ENCODE data around the gene C18orf54. TPM values are rescaled to one million over a fixed set of nuclear protein-coding genes. Genes with fewer than 3 reads are reported as not detected.
"Not testable (repeated sequence)": the region's sequence is repeated elsewhere in the genome, so short reads cannot be mapped to it uniquely, and the experiment has no call there.

C18orf54 gene
- total RNA-seq, 2 donors from 2014 or later: 2.2 to 2.4 TPM

DNA sequence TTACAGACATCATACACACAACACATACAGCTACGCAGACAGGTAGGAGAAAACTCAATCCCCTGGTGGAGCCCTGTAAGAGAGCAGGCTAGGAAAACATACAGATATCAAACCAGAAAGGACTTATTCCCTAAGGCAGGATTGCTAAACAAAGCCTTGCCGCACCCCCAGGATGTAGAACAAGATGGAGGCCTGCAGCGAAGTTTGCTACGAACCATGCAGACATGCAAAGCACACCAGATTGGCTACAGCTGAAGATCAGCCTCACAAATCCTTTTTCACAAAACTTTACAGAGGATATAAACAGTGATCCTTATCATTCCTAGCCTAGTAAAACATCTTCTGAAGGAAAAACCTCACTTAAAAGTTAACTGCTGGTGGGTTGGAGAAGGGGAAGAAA is 28.3 kb downstream of the C18orf54 start:
- intact Hi-C loops (cut with DNase I): no loop called here
- DNase-seq (ENCODE audit: low spot score): no peak

DNA sequence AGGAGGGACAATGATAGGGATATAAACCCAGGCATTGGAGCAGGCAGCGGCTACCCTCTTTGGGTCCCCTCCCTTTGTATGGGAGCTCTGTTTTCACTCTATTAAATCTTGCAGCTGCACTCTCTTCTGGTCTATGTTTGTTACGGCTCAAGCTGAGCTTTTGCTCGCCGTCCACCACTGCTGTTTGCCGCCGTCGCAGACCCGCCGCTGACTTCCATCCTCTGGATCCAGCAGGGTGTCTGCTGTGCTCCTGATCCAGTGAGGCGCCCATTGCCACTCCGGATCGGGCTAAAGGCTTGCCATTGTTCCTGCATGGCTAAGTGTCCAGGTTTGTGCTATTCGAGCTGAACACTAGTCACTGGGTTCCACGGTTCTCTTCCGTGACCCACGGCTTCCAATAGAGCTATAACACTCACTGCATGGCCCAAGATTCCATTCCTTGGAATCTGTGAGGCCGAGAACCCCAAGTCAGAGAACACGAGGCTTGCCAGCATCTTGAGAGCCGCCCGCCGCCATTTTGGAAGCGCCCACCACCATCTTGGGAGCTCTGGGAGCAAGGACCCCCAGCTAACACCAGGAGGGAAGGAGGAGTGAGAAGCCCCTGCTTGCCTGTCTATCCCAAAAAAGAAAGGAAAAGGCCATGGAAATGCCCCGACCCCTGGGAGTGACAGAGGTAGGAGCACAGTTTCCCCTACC is 29.2 kb downstream of the C18orf54 start:
- DNase-seq (ENCODE audit: low spot score); intact Hi-C loops (cut with DNase I): not testable (repeated sequence)

DNA sequence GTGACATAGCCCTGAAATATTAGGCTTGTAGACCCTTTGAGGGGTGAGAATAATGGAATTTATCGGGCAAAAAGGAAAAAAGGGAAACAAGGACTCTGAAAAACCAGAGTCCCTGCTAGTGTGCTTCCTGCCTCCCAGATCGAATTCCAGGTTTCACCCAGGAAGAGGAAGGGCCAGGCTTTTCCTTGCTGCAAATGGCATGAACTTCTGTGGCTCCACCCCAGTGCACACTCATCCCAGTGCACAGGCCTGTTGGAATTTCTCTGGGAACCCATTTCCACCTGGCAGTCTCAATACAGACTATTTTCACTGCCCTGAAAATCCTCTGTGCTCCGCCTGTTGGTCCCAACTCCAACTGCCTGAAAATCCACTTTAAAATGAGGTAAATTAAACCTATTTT is 29.9 kb downstream of the C18orf54 start:
- intact Hi-C loops (cut with DNase I): no loop called here
- DNase-seq (ENCODE audit: low spot score): no peak

DNA sequence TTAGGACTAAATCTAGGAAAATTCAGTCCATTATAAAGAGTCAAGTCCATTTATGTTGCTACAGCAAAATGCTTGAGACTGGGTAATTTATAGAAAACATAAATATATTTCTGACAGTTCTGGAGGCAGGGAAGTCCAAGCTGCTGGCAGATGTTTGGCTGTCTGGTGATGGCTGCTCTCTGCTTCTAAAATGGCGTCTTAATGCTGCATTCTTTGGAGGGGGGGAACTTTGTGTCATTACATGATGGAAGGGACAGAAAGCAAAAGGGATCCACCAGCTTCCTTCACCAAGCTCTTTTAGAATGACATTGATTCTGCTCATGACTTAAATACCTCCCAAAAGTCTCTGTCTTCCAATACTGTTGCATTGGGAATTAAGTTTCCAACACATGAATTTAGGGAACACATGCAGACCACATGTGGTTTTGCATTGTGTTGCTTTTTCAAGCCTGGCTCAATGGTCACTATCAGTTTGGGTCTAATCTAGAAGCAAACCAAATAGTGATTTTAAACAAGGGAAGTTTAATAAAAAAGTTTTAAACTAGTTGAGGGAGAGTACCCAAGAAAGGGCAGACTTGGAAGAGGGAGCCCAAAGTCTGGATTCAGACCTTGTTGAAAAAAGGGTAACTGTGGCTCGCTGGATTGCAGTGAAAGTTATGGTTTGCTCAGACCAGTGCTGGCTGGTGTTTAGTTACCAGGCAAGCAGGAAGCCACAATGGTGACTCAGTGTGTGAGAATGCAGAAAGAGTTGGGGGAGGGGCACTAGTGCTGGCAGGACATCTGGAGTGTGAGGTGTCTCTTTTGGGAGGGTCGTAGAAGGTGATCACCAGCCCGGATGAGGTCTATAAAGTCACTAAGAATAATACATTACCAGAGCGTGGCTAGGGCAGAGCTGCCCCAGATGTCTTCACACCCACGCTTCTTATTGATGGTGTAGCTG is 30.8 kb downstream of the C18orf54 start:
- intact Hi-C loops (cut with DNase I): no loop called here
- DNase-seq (ENCODE audit: low spot score): no peak

DNA sequence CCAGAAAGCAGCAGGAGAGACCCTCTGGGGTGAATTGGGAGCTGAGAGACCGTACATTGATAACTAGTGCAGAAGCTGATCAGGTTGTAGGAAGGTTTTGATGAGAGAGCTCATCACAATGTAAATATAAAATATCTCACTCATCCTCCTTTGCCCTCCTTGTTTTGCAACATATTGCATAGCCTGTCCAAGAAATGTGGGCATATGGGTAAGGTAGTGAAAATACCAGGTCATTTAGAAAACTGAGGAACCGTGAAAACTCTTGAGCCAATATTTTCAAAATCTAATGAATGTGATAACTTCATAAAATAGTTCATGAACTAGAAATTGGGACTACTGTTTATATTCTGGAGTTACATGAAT is 31.4 kb downstream of the C18orf54 start:
- intact Hi-C loops (cut with DNase I): no loop called here
- DNase-seq (ENCODE audit: low spot score): no peak

DNA sequence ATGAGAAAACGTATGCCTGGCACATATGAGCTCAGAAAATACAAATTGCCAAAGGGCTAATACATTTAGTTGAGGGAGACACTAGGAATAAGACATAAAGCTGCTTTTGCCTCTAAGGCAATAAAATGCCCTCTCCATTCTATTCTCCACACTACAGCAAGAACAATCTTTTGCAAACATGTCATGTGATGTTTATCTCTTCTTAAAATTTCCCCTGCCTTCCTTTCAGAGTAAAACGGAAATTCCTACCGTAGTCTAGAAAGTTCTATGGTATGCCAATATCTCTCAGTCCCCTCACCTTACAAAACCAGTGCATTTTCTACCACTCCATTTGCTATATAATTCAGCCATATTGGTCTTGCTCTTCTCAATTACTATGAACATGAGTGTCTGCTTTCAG is 33.1 kb downstream of the C18orf54 start:
- intact Hi-C loops (cut with DNase I): no loop called here
- no peak for DNase-seq (ENCODE audit: low spot score)

DNA sequence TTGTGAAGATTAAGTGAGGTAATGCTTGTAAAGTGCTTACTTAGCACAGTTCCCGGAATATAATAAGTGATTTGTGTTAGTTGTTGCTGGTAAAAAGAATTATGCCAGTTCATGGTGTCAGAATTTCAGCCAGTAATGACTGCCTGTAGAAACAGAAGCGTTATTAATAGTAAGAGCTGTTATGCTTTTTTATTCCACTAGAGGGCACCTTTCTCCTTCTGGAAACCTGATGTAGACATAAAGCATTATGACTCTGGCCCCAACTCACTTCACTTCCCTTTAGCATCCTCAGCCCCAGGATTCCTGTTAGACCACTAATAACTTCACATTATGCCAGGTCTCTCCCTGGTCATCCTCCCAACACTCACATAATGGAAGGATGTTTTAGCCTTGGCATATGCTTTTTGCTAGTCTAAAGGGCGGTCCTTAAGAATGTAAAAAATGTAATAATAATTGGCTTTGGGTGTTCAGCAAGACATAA is 34.9 kb downstream of the C18orf54 start:
- intact Hi-C loops (cut with DNase I): no loop called here
- DNase-seq (ENCODE audit: low spot score): no peak

DNA sequence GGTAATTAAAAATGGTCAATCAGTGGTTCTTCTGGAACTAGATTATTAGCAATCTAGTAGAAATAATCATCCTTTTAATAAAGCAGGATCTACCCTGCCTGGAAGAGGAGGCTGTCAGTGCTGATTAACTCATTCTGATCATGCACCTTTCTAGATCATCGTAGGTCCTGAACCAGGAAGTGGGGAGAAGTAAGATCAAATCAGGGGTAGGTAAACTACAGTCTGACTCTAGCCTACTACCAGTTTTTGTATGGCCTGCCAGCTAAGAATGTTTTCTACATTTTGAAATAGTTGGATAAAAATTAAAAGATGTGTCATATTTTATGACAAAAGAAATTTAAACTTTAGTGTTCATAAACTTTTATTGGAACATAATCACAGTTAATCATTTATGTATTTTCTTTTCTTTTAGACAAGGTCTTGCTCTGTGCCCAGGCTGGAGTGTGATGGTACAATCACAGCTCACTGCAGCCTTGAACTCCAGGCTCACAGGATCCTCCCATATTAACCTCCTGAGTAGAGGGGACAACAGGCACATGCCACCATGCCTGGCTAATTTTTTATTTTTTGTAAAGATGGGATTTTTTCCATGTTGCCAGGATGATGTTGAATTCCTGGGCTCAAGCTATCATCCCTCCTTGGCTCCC is 36.1 kb downstream of the C18orf54 start:
- no peak for DNase-seq (ENCODE audit: low spot score)
- intact Hi-C loops (cut with DNase I): no loop called here

DNA sequence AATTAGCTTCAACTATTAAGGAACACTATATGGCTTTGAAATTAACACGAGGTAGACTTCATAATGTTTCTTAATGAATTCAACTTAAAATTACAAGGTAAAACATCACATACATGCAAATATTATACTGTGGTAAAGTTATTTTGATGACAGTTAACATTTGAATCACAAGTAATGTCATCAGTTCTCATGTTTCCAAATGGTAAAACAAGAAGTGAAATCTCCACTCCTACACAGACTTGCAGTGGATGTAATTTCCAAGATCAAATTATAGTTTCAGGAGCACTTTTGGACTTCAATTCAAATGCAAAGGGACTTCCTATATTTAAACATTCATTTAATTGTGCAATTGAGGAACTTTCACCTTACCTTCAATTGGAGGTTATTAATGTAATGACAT is 39.1 kb downstream of the C18orf54 start:
- intact Hi-C loops (cut with DNase I): no loop called here
- DNase-seq (ENCODE audit: low spot score): no peak

DNA sequence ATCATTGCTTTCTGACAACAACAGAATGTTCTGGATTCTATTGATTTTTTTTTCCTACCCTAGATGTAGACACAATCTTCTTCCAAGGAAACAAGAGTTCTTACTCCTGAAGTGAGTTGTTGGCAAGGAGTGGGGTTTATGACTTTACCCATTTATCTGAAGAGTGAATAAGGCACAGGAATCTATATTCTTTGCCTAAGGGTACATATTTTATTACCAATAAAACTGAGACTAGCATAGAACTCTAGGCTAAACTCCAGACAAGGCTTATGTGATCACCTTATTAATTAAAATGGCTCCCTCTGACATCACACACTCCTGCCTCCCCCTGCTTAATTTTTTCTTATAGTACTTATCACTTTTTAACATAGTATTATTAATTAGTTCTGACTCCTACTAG is 47.6 kb downstream of the C18orf54 start:
- no peak for DNase-seq (ENCODE audit: low spot score)
- intact Hi-C loops (cut with DNase I): no loop called here

DNA sequence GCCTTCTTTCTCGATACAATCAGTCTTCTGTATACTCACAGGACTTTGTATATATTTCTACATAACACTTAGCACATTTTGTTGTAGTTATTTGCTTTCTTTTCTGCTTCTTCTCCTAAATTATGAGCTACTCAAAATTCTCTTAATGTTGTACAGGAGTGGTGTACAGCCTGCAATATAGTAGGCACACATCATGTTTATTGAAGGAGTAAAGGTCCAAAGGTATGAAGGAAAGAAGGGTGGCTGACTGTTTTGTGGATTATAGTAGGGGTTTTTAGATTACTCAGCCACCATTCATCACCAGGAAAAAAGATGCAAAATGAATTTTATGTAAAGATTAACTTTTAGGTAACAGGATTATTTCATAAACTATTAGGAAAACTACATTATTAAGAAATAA is 54.1 kb downstream of the C18orf54 start:
- intact Hi-C loops (cut with DNase I): no loop called here
- no peak for DNase-seq (ENCODE audit: low spot score)

DNA sequence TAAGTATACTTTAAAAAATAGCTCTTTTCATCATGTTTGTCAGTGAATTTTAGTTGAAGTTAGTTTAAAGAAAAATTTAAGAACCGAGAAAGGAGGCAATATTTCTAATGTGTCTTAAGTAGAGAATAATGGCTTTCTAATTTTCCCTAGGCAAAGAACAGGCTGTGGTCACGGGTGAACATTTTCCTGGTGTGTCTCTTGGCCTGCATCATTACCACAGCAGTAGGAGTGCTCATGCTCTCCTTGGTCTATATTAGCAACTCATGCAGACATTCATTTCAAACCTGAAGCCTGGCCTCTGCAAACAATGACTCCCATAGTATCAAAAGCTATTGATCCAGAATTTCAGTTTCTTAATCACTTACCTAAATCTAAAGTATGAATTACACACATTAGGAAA is 57.4 kb downstream of the C18orf54 start:
- no peak for DNase-seq (ENCODE audit: low spot score)
- intact Hi-C loops (cut with DNase I): no loop called here

DNA sequence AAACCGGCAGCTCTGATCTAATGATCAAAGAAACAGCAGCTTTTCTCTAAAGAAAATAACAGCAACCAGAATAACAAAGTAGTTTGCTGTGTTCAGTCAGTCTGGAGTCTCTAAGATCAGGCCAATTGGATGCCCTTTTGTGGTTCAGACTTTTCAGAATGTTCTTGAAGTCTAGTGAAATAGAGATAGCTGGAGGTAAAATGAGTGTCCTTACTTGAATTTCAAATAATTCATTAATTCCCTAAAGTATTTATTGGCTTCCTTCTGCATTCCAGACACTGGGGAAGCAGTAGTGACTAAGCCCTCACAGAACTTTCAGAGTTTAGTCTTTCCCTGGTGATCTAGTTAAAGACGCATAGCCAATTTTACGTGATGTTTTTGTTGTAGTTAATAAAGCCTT is 58.7 kb downstream of the C18orf54 start:
- intact Hi-C loops (cut with DNase I): no loop called here
- no peak for DNase-seq (ENCODE audit: low spot score)

DNA sequence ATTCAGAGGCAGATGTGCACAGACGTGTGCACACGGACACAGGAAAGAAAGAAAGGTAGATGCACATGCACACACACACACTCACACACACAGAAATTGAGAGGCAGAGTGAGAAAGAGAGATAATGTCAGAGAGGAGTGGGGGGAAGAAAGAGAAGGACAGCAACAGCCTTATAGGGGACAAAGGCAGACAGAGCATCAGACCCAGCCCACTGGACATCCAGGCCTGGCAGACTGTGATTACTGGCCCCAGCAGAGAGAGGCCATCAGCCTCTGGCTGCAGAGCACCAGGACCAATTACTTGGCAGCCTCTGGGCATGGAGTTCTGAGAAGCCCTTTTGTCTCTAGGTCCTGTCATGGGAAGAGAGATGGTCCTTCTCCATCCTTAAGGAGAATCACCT is 66.1 kb downstream of the C18orf54 start:
- intact Hi-C loops (cut with DNase I): no loop called here
- DNase-seq (ENCODE audit: low spot score): no peak

DNA sequence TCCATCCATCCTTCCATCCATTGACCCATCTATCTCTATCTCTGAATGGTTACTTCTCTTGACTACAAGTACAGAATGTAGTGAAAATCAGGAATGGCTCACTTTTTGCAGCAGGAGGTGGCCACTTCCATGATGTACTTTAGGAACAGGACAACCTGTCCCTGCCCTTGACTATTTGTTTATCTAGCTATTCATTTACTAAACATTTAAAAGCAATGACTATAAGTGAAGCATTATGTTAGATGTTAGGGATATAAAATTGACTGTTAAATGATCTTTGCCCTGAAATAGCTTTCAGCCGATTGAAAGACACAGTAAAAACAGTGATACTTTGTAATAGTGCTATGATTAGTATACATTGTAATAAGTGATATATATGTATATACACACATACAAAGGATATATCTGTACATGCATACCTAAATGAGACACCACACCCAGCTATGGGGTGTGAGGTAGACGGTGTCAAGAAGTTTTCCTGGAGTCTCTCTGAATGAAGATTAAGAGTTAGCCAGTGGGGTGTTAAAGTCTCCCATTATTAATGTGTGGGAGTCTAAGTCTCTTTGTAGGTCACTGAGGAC is 68.5 kb downstream of the C18orf54 start:
- intact Hi-C loops (cut with DNase I): no loop called here
- DNase-seq (ENCODE audit: low spot score): no peak

Other genes with a start within 250 kb of the C18orf54 start
- 10 to 100 TPM; 70.8 to 84.0 TPM for gene MBD2, start 133.2 kb upstream of the C18orf54 start, total RNA-seq
- gene POLI, start 88.4 kb upstream of the C18orf54 start, total RNA-seq: 10 to 100 TPM; 31.6 to 35.1 TPM
- gene STARD6, start within 50 bp of the C18orf54 start, total RNA-seq: not detected
- gene DYNAP, start 233.3 kb downstream of the C18orf54 start, total RNA-seq: not detected

Measured in posterior vena cava (tissue), 2 donors.